Stimulated activated CD4-positive, alpha-beta T cell treated with anti-CD3 and anti-CD28 coated beads, Interleukin-12 subunit alpha, Interleukin-12 subunit beta, amount 100 ng/mL, for 24 hours (primary cell): ENCODE measurements around the gene CASP10.
"Not testable (repeated sequence)": the region's sequence is repeated elsewhere in the genome, so short reads cannot be mapped to it uniquely, and the experiment has no call there.

Source experiments
- DNase-seq, 2 experiments: peaks; one replicate each; pipeline ENCODE4 v3.0.0-alpha.2; 2020; ENCODE audit warnings: low read depth in 2 of 2

Gene CASP10

DNA sequence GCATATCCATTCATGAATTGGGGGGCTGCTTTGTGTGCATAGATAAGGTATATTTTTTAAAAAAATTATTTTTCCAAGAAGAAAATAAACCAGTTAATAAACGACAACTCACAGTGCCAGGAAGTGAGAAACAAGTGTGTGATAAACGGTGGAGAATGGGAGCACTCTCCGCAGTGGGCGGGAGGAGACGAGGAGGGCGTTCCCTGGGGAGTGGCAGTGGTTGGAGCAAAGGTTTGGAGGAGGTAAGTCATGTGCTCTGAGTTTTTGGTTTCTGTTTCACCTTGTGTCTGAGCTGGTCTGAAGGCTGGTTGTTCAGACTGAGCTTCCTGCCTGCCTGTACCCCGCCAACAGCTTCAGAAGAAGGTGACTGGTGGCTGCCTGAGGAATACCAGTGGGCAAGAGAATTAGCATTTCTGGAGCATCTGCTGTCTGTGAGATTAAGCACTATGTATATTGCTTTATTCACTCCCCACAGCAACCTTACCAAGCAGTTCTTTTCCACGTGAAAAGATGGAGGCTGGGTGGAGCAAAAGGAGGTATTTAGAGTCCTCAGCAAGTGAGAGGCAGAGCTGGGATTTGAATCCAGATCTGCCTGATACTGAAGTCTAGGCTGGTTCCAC, 50.4 kb downstream of the CASP10 start:
- peak; percentile 76 to 88 for DNase-seq

GRCh38 chr2:201233812-201234662, 51.1 kb downstream of the CASP10 start:
- peak in 1 of 2 experiments; percentile 13 for DNase-seq

- DNase-seq = no peak
Observed at GRCh38 chr2:201234663-201235135, 51.8 kb downstream of the CASP10 start.

GRCh38 chr2:201235860-201236811, 53.2 kb downstream of the CASP10 start:
- peak in 1 of 2 experiments; percentile 9 for DNase-seq

DNA sequence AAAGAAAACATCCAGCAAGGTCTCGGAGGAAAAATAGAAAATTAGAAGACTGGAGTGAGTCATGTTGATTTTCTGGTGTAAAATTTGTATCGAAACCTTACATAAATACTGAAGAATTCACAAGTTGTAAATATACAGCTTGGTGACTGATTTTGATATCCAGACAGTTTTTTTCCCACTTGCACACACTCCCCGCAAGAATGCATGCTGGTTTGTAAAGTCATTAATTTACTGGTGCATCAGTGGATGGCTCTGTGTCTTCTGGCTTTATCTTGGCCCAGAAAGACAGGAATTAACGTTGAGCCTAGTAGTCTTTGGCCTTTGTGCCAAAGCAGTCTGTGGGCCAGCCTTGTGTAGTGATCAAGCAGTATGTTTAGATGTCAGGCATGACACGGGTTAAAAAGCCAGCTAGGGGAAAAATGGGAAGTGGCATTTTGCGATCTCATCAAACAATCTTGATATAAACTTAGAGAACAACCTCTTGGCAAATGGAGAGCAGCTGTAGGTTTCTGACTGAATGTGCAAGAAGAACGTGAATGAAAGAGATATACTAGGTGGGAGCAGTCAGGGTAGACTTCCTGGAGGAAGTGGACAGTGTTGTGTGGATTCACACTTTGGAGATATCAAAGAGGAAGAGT, 54.7 kb downstream of the CASP10 start:
- no peak for DNase-seq

DNA sequence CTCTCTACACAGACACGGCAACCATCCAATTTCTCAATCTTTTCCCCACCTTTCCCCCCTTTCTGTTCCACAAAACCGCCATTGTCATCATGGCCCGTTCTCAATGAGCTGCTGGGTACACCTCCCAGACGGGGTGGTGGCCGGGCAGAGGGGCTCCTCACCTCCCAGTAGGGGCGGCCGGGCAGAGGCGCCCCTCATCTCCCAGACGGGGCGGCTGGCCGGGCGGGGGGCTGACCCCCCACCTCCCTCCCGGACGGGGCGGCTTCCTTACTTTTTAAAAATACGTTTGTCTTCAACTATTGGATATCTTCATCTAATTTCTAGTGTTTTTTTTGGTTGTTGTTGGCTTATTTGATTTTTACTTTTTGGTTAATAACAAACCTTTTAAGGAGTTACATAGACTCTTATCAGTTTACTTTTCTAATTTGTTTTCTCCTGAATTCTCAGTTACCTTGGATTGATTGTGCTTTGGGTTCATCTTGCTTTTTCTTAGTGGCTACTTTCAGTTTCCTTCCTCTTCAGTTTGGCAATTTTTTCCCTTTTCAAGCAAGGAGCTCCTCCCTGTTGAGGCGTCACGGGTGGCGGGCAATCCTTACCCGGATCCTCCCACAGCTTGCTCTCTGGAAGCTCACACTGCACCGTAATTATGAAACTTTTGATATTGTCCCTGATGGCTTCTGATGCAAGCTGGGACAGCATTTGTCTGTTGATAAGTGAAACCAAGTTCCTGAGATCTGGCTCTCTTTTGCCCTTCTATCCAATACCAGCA, 56.4 kb downstream of the CASP10 start:
- DNase-seq = not testable (repeated sequence)

- no peak for DNase-seq
Observed at GRCh38 chr2:201242571-201243277, 59.8 kb downstream of the CASP10 start.

DNA sequence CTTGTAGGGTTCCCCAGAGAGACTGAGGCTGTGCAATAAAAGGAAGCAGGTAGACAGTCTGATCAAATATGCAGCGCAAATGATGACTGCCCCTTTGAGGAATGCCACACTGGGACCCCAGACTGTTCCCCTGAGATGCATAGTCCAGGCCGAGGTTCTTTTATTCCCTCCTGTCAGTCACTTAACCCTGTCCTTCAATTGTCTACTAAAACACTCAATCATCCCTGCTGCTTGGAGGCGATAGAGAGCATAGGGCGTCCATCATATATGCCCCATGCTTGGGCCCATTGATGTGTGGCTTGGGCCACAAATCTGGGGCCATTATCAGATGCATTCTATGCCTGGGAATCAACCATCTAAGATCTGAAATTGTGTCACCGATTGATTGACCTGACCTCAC, 61.9 kb downstream of the CASP10 start:
- no peak for DNase-seq

- DNase-seq = no peak
Observed at GRCh38 chr2:201246280-201246679, 63.3 kb downstream of the CASP10 start.

GRCh38 chr2:201248288-201248844, 65.4 kb downstream of the CASP10 start:
- DNase-seq = no peak

- DNase-seq = no peak
Observed at GRCh38 chr2:201249889-201250288, 66.9 kb downstream of the CASP10 start.

GRCh38 chr2:201250741-201251140, 67.8 kb downstream of the CASP10 start:
- no peak for DNase-seq

DNA sequence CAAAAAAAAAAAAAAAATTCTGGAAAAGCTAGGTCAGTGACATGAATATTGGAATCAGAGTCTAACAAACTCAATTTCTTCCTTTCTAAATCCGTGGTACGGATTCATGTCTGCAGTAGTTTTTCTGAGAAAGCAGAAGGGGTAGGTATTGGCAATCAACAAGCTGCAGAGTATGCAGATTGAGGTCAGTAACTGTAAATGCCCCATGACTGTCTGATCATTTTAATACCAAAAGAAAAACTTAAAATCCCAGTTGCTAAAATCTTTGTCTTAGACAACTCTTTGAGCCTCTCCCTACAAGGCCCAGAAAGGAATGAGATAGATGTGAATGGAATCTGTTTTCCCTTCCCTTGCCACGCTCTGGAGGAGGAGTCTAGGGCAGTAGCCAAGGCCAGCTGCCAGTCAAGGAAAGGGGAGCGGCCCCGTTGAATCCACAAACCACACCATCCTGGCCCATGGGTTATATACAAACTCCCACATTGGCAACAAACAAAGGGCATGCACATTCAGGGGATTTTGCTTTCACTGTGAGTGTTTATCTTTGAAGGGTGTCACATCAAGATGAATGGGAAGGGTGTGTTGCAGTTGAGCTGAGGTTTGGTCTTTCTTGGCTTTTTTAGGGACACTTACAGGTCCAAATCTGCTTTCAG, 71.3 kb downstream of the CASP10 start:
- no peak for DNase-seq

DNA sequence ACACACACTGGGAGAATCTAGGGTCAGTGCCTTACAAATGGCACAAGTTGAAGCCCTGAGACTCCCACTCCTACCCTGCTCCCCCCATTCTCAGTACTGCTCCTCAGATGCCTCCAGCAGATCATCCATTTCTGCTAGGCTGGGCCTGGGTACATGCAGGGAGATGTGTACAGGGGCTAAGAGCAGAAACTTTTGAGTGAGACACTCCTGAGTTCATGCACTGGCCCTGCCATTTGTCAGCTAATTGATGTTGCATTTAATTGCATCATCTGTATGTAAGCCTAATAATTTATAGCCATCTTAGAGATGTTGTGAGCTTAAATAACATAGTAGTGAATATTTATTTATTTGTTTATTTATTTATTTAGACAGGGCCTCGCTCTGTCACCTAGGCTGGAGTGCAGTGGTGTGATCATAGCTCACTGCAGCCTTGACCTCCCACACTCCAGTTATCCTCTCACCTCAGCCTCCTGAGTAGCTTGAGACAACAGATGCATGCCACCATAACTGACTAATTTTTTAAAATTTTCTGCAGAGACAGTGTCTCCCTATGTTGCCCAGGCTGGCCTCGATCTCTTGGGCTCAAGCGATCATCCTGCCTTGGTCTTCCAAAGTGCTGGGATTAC, 72.6 kb downstream of the CASP10 start:
- no peak for DNase-seq

DNA sequence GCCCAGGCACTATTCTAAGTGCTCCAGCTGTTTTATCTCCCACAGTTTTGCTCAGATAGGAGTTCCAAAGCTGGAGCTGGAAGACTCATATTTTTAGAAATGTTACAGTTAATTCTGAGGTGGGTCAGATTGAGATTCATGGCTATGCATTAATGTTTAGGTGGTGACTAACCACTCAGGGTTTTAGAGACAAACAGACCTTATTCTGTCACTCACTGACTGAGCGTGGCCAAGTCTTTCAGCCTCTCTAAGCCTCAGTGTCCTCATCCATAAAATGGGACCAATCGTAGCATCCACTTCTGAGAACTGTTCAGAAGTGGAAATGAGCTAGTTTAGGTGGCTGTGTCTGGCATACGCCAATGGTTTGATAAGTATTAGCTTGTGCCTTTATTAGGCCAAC, 73.1 kb downstream of the CASP10 start:
- DNase-seq = no peak

GRCh38 chr2:201257381-201257955, 74.5 kb downstream of the CASP10 start:
- no peak for DNase-seq

DNA sequence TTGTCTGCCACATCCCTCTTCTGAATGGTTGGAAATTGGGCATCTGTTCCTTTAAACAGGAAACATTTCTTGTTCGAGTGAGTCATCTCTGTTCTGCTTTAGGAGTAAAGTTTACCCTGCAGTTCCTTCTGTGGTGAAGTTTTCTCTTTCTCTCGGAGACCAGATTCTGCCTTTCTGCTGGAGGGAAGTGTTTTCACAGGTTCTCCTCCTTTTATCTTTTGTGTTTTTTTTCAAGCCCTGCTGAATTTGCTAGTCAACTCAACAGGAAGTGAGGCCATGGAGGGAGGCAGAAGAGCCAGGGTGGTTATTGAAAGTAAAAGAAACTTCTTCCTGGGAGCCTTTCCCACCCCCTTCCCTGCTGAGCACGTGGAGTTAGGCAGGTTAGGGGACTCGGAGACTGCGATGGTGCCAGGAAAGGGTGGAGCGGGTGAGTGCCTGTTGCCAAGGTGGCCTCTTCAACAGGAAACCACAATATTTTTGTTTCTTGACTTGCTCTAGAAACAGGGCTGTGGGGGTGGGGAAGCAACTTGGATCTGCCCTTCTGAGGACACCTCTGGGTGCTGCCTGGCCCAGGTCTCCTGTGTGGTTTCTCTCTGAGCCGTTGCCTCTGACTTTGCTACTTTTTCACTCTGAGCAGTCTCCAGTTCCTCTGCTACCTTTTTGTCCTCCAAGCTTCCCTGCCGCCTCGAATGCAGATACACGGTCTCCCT, 75.2 kb downstream of the CASP10 start:
- peak; percentile 67 to 89 for DNase-seq
